Anterior cingulate cortex (tissue), 58 donors: ENCODE results near the gene ZNF649.
"Not testable (repeated sequence)": the region's sequence is repeated elsewhere in the genome, so short reads cannot be mapped to it uniquely, and the experiment has no call there.

Source experiments
- DNase-seq, 58 donors: peaks; one replicate each; lab custom pipeline; 2025; lab: John Stamatoyannopoulos, UW

ZNF649 gene

DNA sequence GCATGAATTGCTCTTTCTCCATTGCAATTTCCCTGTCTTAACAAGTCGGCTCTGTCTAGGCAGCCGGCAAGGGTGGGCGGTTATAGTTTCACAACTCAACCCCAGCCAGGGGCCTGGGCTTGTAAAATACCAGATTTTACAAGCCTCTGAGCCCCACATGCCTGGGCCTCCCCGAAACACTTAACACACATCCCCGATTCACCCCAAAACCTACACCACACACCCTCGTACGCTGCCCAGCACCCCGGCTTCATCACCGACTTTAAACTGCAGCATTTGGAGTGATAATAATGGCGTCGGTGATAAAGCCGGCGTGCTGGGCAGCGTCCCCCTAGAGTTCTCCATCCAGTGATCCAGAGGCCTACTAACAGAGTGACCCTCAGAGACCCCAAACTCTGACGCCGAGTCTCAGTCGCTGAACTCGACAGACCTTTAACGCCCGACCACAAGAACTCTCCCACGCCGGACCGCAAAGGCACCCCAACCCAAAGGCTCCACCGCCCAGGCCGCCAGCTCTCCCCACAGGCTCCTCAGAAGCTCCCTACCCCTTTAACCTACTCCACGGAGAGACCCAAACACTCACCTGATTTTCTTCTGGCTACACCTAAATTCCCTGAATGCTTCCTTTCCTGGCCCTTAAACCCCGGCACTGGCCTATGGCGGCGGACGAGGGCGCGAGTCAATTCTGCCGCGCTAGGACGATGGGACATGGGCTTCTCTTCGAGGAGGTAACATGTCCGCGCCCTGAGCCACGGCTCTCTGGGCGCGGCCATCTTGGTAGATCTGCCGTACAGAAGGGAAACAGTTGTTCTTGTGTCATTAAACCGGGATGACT lies at the start of gene ZNF649:
ZNF649 (minus strand) TSS at position 687 of the 835 bp plus-strand sequence. CDS start 4,910 bp downstream, outside the sequence.
- DNase-seq: peak; percentile 11 to 86 (median 70)

DNA sequence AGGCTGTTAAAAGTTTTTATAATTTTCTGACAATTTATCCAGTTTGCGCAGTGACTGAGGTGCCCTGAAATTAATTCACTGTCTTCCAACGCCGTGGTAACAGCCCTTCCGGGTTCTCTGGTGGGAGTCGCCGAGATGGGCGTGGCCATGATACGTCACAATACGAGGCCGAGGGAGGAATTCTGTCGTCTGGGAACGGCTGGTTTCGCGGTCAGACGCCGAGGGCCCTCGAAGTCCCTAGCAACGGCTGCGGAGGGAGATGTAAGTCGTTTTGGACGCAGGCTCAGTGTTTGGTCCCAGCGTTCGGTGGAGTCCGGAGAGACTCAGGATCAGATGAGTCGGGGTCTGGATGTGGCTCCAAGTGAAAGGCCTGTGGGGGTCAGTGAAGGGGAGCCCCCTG lies 44.2 kb upstream of the ZNF649 start:
- peak in 34 of 58 donors; percentile 0 to 63 (median 10) for DNase-seq

DNA sequence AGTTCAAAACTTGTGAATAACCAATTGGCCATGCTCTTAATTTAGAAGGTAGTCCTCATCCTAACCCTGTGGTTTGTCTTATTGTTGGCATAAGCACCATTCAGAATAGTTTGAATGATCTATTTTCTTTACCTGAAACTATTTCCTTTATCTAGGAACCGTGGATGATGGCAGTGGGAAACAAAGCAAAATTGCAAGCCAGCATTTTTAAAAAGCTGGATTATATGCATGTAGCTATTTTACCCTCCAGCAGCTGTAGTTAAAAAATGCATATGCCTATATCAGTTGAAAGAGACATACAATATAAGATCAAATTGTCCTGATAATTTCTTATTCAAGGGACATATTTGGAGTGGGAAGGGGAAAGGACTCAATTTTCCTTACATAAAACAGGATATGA lies 41.8 kb upstream of the ZNF649 start:
- no peak for DNase-seq

DNA sequence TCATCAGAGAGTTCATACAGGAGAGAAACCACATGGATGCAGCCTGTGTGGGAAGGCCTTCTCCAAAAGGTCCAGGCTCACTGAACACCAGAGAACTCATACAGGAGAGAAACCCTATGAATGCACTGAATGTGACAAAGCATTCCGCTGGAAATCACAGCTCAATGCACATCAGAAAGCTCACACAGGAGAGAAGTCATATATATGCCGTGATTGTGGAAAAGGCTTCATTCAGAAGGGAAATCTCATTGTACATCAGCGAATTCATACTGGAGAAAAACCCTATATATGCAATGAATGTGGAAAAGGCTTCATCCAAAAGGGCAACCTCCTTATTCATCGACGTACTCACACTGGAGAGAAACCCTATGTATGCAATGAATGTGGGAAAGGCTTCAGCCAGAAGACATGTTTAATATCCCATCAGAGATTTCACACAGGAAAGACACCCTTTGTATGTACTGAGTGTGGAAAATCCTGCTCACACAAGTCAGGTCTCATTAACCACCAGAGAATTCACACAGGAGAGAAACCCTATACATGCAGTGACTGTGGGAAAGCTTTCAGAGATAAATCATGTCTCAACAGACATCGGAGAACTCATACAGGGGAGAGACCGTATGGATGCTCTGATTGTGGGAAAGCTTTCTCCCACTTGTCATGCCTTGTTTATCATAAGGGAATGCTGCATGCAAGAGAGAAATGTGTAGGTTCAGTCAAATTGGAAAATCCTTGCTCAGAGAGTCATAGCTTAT lies 40.2 kb upstream of the ZNF649 start:
- DNase-seq: no peak

DNA sequence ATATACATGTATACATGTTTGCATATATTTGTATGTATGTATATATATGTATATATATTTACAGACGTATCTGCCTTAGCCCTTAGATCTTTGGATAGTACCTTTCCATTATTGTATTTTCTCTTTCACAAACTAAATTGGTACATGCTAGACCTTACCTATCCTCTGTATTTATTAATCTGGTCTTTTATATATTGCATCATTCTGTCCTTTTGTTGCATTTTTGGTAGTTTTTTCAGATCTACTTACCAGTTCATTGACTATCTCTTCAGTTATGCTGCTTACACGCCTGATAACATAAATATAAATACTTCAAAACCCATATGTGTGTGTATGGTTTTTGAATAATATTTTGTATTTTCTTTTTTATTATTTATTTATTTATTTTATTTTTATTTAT lies 34.1 kb upstream of the ZNF649 start:
- DNase-seq: no peak

DNA sequence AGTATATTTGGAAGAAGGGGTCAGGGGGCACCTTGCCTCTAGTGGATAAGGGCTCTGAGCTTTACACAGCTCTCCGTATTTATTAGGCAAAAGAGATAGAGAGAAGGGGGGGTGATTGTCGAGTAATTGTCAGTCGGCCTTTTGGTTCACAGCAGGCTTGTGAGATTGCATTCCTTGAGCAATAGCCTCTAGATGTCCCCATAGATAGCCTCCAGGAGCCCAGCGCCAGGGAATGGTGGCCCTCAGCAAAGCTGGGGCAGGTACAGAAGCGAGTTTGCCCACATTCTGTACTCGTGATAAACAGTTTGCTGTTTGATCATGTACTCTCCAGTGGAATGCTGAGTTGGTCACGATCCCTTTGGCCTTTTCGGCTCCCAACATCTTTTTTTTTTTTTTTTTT lies 27.1 kb upstream of the ZNF649 start:
- no peak for DNase-seq

DNA sequence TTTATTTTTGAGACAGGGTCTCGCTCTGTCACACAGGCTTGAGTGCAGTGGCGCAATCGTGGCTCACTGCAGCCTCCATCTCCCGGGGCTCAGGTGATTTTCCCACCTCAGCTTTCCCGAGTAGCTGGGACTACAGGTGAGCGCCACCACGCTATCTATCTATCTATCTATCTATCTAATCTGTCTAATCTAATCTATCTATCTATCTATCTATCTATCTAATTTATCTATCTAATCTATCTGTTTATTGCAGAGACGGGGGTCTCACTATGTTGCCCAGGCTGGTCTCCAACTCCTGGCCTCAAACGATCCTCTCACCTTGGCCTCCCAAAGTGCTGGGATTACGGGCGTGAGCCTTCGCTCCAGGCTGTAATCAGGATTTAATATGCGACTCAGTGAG lies 23.0 kb upstream of the ZNF649 start:
- no peak for DNase-seq

DNA sequence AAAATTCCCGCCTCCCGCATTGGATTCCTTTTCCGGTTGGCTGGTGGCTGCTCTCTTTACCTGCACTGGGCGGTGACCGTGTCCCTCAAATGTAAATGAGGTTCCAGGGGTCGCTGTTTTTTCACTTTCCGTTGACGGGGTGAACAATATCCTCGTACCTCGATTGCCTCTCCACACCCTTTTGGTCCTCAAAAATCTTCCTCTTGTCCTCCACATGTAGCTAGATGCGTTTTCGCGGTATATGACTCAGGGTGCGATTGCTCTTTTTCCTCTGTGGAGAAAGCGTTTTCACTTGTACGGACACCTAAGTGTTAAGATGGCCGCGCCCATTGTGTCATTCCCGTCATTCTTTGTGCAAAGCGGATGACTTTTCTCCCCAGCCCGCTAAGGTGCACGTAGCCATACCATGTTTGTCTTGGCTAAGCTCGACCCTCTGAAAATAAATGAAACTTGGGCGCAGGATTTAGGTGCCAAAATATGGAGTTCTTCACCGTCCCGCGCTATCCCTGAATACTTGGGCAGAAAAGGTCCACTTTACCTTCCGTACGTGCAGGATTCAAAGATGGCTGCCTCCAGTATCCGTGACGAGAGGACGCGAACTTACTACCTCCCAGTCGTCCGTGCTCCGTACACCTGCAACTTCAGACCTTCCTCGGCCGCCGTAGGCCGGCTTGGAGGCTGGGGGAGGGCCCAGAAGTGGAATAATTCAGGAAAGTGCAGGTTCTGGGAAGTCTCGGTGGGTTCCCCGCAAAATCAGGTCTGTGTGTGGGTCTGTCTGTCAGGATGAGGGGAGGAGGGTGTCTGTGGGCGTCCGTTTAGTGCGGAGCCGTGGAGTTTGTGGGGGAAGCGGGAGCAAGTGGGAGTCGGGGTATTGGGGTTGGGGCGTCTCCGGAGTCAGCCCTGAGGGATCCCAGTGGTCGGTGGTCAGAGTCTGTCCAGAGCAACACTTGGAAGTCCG lies 22.2 kb upstream of the ZNF649 start, which contains the start of gene ZNF613:
ZNF613 (plus strand) TSS at position 689 of the 958 bp plus-strand sequence. CDS start 8,749 bp downstream, outside the sequence.
- DNase-seq: peak; percentile 58 to 98 (median 89)

DNA sequence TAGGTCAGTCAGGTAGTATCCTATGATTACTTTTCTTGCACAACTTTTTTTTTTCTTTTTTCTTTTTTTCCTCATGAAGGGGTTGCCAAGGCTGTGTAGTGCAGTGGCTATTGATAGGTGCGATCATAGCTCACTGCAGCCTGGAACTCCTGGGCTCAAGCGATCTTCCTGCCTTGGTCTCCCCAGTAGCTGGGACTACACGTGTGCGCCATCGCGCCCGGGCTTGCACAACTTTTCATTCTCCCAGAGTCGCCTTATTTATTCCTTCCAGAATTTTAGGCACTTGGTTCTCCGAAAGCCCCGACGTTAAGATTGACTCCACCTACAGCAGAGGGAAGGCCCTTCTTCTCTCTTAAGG lies 21.6 kb upstream of the ZNF649 start:
- DNase-seq: peak in 1 of 58 donors; percentile 12

DNA sequence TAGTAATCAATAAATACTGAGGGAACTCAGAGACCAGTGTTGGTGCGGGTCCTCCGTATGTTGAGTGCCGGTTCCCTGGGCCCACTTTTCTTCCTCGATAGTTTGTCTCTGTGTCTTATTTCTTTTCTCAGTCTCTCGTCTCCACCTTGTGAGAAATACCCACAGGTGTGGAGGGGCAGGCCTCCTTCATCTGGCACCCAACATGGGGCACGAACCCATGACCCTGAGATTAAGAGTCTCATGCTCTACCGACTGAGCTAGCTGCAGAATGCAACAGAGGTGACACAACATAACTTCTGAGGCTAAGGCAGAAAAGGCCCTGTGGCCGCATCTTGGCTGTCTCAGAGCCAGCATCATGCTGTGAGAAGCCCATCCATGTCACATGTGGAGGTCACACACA lies 17.1 kb upstream of the ZNF649 start:
- no peak for DNase-seq

DNA sequence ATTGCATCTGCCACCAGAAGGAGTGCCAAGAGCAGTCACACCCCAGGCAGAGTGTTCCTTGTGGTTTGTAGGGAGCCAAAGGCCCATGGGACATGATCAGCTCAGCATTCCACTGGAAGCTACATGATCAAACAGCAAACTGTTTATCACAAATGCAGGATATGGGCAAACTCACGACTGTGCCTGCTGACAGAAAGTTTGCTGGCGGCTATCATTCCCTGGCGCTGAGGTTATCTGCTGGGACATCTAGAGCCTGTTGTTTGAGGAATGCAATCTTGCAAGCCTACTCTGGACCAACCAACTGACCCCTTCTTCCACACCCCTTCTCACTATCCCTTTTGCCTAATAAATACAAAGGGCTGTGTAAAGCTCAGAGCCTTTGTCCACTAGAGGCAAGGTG lies 14.8 kb upstream of the ZNF649 start:
- no peak for DNase-seq

DNA sequence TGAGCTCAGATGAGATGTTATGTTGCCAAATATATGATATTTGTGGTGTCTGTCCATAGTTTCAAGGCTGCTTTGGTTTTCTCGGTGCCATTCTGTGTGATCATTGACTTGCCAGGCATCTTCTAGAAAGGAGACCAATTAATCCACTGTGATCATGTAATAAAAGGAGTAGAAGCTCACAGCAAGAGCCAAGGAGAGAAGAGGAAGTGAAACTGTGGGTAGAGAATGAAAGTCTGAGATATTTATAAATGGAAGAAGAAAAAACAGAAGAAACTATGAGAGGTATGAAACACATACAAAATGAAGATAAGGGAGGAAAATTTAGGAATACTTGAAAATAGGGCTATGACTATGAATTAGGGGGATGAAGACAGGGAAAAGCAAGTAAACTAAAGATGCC lies 11.3 kb upstream of the ZNF649 start:
- DNase-seq: no peak

DNA sequence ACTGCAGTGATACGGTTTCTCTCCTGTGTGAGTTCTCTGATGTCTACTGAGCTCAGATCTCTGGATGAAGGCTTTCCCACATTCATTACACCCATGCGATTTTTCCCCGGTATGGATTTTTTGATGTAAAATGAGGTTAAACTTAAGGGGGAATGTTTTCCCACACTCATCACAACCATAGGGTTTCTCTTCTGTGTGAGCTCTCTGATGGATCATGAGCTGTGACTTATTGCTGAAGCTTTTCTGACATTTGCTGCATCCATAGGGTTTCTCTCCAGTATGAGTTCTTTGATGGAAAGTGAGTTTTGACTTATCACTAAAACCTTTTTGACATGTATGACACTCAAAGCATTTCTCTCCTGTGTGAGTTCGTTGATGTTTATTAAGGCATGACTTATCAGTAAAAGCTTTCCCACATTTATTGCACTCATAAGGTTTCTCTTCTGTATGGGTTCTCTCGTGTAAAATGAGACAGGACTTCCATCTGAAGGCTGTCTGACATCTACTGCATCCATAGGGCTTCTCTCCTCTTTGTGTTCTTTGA lies 10.6 kb upstream of the ZNF649 start:
- DNase-seq: no peak

DNA sequence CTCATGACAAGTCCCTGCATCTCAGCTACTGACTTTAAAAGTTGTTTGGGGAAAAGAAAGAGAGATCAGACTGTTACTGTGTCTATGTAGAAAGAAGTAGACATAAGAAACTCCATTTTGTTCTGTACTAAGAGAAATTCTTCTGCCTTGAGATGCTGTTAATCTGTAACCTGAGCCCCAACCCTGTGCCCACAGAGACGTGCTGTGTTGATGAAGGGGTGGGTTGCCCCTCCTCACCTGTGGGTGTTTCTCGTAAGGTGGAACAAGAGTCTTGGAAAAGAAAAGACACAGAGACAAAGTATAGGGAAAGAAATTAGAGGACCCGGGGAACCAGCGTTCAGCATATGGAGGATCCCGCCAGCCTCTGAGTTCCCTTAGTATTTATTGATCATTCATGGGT lies 3.2 kb upstream of the ZNF649 start:
- not testable (repeated sequence) for DNase-seq

DNA sequence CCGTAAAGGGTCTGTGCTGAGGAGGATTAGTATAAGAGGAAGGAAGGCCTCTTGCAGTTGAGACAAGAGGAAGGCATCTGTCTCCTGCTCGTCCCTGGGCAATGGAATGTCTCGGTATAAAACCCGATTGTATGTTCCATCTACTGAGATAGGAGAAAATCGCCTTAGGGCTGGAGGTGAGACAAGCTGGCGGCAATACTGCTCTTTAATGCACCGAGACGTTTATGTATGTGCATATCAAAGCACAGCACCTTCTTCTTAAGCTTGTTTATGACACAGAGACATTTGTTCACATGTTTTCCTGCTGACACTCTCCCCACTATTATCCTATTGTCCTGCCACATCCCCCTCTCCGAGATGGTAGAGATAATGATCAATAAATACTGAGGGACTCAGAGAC lies 1.3 kb upstream of the ZNF649 start:
- not testable (repeated sequence) for DNase-seq

DNA sequence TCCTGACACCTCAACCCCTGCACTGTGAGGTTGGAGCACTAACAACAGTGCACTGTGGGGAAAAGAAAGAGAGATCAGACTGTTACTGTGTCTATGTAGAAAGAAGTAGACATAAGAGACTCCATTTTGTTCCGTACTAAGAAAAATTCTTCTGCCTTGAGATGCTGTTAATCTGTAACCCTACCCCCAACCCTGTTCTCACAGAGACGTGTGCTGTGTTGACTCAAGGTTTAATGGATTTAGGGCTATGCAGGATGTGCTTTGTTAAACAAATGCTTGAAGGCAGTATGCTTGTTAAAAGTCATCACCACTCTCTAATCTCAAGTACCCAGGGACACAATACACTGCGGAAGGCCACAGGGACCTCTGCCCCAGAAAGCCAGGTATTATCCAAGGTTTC lies 822 bp upstream of the ZNF649 start:
- DNase-seq: not testable (repeated sequence)

DNA sequence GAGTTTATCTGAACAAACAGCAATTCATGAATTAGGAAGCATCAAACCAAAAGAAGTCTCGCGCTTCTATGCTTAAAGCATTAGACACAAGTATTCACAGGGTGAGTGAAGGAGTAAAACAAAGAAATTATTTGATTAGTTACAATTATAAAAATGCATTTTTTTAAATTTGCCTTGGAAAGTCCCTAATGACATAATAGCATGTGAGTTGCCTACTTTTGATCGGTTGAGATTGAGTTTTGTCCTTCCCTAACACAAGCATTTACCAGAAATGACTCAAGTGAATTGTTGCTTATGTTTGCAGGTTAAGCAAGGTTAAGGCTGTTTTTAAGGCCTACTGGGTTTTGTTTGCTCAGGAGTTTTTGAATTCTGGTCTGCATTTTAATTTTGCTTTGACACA lies 389 bp upstream of the ZNF649 start:
- DNase-seq: no peak

DNA sequence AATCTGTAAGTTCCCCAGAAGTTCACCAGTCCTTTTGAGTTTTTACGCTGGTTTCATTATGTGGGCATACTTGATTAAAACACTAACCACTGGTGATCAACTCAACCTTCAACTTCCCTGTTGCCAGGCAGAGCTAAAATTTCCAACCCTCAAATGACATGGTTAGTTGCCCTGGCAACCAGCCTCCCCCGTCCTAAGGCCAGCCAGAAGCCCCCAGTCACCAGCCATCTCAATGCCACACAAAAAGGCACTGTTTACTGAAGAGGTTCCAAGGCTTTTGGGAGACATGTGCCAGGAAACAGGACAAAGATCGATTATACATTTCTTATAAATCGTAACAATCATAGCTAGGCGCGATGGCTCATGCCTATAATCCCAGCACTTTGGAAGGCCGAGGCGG lies 1.6 kb downstream of the ZNF649 start:
- peak in 31 of 58 donors; percentile 0 to 50 (median 6) for DNase-seq

DNA sequence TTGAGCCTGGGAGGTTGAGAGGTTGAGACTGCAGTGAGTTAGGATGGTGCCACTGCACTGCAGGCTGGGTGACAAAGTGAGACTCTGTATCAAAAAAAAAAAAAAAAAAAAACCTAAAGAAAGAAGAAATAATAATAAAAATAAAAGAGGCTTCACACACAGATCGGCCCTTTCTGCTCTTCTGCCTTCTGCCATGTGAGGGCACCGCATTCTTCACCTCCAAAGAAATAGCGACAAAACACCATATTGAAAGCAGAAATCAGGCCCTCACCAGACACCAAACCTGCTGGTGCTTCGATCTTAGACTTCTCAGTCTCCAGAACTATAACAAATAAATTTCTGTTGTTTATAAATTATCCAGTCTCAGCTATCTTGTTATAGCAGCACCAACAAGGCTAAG lies 3.0 kb downstream of the ZNF649 start:
- DNase-seq: no peak

DNA sequence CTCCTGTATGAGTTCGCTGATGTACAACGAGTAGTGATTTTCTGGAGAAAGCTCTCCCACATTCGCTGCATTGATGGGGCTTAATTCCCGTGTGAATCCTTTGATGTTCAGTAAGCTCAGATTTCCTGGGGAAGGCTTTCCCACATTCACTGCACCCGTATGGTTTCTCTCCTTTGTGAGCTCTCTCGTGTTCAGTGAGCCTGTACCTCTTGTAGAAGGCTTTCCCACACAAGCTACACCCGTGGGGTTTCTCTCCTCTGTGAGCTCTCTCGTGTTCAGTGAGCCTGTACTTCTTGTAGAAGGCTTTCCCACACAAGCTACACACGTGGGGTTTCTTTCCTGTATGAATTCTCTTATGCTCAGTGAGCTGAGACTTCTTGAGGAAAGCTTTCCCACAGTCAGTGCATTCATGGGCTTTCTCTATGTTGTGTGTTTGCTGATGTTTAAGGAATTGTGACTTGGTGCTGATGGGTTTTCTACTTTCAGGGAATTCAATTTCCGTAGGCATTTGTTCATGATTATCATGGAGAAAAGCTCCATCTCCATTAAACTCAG lies 13.5 kb downstream of the ZNF649 start:
- DNase-seq: no peak
